ELR (cell line): ENCODE data around the gene MSH6.

Source experiments
- DNase-seq: peaks from one replicate; pipeline ENCODE4 v3.0.0-alpha.2; 2015; ENCODE audit warnings: low read depth

Gene MSH6

DNA sequence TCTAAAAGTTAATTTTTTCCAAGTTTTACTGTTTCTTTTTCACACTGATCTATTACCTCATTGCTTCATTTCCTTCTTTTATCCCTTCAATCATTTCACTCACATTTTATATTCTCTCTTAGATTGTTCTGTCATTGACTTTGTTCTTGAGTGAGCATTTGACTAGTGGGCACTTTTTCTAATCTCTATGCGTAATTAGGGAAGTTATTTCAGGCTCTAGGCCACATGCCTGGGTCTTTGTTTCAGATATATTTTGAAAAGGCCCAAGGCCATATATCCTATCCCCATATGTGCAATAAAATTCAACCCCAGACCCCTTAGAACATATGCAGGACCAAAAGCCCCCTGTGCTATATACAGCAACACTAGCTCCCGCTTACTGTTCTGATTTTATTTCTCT, 61.2 kb downstream of the MSH6 start:
- DNase-seq = no peak

DNA sequence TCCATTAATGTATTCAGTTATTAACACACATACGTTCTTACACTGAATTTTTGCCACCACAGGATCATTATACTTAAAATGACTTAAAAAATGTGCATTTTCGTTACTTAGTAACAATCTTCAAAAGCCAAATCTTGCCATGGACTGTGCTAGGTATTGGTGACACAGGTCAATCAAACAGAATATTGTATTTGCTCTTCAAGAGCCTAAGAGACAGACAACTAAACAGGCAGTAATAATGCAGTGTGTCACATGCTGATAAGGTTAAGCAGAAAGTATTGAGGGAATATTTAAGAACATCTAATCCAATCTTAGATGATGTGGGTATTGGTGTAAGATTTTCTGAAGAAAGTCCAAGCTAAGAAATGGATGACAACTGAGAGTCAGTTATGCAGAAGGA, 66.4 kb downstream of the MSH6 start:
- DNase-seq = no peak

DNA sequence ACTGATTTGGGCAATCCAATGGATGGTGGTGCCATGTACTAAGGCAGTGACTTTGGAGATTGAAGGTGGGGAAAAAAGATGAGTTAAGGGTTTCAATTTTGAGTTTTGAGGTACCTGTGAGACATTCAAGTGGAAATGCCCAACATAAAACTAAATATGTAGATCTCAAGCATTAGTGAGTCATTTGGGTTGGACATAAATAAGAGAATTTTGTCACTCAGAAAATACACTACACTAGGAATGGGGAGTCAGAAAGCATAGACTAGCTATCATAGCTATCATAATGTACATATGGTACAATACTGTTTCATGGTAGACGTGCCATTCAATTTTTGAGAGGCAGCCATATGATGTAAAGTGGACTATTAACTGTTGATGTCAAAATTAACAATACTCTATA, 67.3 kb downstream of the MSH6 start:
- no peak for DNase-seq

DNA sequence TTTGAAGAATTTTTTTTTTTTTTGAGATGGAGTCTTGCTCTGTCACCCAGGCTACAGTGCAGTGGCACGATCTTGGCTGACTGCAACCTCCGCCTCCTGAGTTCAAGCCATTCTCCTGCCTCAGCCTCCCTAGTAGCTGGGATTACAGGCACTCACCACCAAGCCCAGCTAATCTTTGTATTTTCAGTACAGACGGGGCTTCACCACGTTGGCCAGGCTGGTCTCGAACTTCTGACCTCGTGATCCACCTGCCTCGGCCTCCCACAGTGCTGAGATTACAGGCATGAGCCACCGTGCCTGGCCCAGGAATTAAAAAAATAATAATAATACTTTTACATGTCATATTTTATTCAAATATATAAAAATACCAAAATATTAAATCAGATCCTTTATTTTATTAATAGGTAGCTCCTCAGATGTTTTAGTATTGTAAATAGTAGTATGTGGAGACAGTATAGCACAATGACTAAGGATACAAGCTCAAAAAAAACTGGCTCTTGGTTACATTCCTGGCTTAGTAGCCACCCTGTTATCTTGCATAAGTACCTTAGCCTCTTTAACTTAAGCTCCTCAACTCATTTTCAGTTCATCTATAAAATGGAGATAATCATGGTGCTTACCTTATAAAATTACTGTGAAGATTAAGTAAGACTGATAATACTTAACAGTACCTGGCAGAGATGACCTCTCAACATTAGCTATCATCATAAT, 70.3 kb downstream of the MSH6 start:
- peak; percentile 33 for DNase-seq
